BE2C (cell line): ENCODE data around the gene TMEM106C.

Experiments used
- DNase-seq: peaks from one replicate; pipeline ENCODE4 v3.0.0-alpha.2; 2020
- H3K27me3 ChIP-seq: fragments of 250-450 bp; sonication (Bioruptor Pico); 2 replicates; pipeline ENCODE4 v1.5.1; 2020; ENCODE audit warnings: mild to moderate bottlenecking
- H3K36me3 ChIP-seq: fragments of 250-450 bp; sonication (Bioruptor Pico); 2 replicates; pipeline ENCODE4 v1.5.1; 2020; ENCODE audit warnings: mild to moderate bottlenecking
- H3K4me1 ChIP-seq: fragments of 250-450 bp; sonication (Bioruptor Pico); 2 replicates; pipeline ENCODE4 v1.5.1; 2020
- H3K4me3 ChIP-seq: 2 replicates; pipeline ENCODE4 v1.5.1; 2011; ENCODE audit warnings: low read depth, low read length
- H3K9me3 ChIP-seq: fragments of 250-450 bp; sonication (Bioruptor Pico); 2 replicates; pipeline ENCODE4 v1.5.1; 2020
- TF ChIP-seq, protein P1 (sequence below): IDR thresholded peaks from 2 replicates; pipeline ENCODE4 v1.5.1; 2012; ENCODE audit warnings: mild to moderate bottlenecking, low read depth, low read length

The TMEM106C gene

GRCh38 chr12:47982770-47983169 is 19.4 kb downstream of the TMEM106C start:
- no peak overlapping the region for H3K4me3 ChIP-seq
- no peaks in the 10 kb centered on the region for H3K27me3 ChIP-seq
- H3K4me1 ChIP-seq: no peaks in the 10 kb centered on the region
- no peaks in the 10 kb centered on the region for H3K9me3 ChIP-seq
- H3K36me3 ChIP-seq: no peaks in the 10 kb centered on the region
- DNase-seq: no peak
- TF ChIP-seq, protein P1, sequence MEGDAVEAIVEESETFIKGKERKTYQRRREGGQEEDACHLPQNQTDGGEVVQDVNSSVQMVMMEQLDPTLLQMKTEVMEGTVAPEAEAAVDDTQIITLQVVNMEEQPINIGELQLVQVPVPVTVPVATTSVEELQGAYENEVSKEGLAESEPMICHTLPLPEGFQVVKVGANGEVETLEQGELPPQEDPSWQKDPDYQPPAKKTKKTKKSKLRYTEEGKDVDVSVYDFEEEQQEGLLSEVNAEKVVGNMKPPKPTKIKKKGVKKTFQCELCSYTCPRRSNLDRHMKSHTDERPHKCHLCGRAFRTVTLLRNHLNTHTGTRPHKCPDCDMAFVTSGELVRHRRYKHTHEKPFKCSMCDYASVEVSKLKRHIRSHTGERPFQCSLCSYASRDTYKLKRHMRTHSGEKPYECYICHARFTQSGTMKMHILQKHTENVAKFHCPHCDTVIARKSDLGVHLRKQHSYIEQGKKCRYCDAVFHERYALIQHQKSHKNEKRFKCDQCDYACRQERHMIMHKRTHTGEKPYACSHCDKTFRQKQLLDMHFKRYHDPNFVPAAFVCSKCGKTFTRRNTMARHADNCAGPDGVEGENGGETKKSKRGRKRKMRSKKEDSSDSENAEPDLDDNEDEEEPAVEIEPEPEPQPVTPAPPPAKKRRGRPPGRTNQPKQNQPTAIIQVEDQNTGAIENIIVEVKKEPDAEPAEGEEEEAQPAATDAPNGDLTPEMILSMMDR: no peak

- Histone ChIP-seq H3K27me3 (no peaks in the 10 kb centered on the region), H3K36me3 (no peaks in the 10 kb centered on the region), H3K9me3 (no peaks in the 10 kb centered on the region), H3K4me3 (no peak overlapping the region), H3K4me1 (no peaks in the 10 kb centered on the region)
- DNase-seq: no peak
- TF ChIP-seq, protein P1: no peak
Measured at GRCh38 chr12:47983541-47984115, 20.2 kb downstream of the TMEM106C start.

DNA sequence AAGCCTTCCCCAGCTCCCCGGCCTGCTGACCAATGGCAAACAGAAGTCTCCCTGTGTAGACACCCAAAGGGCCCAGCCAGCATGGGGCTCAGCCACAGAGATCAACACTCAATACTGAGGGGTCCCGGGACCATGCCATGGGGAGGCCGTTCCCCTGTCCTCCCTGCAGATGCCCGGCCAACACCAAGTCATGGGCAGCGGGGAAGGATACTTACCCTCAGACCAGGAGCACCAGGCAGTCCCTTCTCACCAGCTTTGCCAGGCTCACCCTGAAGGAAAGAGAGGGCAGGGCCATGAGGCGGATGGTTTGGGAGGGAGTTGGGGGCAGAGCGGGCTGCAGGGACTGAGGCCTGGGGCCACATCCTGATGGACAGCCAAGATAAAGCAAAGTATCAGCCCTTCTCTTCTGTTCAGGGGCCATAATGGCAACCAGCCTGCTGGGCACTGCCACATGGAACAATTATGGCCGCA is 21.0 kb downstream of the TMEM106C start:
- DNase-seq: no peak
- no peaks in the 10 kb centered on the region for H3K36me3 ChIP-seq
- TF ChIP-seq, protein P1: no peak
- H3K27me3 ChIP-seq: no peaks in the 10 kb centered on the region
- no peaks in the 10 kb centered on the region for H3K9me3 ChIP-seq
- no peak overlapping the region for H3K4me3 ChIP-seq
- no peaks in the 10 kb centered on the region for H3K4me1 ChIP-seq

DNA sequence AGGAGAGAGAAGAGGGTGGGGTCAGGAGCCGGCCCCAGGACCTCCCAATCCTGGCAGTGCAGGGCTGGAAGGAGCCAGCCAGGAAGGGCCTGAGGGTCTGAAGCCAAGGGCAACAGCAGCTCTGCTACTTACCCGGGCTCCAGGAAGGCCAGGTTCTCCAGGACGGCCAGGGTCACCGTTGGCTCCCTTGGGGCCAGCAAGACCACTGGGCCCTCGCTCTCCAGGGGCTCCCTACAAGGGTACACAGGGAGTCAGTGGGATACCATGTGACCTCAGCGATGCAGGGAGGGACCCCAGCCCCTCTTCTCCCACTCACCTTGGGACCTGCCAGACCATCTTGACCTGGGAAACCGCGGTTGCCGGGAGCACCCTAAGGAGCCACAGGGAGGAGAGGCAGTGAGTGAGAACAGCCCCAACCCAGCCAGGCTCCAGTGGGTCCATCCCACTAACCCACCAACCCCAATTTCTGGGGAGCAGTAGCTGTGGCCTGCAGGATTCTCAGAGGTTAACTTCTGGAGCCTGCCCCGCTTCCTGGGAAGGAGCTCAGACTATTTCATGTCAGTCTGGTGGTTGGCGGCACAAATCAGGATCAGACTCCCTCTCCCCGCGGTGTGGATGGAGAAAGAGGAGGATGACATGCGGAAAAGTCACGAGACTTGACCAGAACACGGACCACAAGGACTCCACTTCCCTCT is 22.3 kb downstream of the TMEM106C start:
- TF ChIP-seq, protein P1: no peak
- H3K4me1 ChIP-seq: no peaks in the 10 kb centered on the region
- H3K9me3 ChIP-seq: no peaks in the 10 kb centered on the region
- H3K4me3 ChIP-seq: no peak overlapping the region
- DNase-seq: no peak
- H3K27me3 ChIP-seq: no peaks in the 10 kb centered on the region
- no peaks in the 10 kb centered on the region for H3K36me3 ChIP-seq

DNA sequence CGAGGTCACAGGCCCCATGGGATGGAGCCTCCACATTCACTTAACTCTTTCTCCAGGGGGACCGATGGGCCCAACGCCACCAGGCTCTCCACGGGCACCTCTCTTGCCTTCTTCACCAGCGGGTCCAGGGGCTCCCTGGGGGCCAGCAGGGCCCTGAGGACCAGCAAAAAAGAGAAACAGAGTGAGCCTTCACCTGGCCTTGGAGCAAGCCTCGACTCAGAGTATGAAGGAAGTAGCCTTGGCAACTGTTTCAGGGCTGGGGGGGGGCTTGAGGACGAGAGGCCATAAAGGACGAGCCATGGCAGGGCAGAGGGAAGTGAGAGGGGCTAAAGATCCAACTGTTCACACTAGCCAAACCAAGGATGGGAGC is 22.9 kb downstream of the TMEM106C start:
- no peak for DNase-seq
- Histone ChIP-seq H3K27me3 (no peaks in the 10 kb centered on the region), H3K9me3 (no peaks in the 10 kb centered on the region), H3K4me1 (peaks cover 4% of the 10 kb centered on the region; the same call in 1 of the 2 replicates), H3K36me3 (no peaks in the 10 kb centered on the region), H3K4me3 (no peak overlapping the region)
- TF ChIP-seq, protein P1: no peak

DNA sequence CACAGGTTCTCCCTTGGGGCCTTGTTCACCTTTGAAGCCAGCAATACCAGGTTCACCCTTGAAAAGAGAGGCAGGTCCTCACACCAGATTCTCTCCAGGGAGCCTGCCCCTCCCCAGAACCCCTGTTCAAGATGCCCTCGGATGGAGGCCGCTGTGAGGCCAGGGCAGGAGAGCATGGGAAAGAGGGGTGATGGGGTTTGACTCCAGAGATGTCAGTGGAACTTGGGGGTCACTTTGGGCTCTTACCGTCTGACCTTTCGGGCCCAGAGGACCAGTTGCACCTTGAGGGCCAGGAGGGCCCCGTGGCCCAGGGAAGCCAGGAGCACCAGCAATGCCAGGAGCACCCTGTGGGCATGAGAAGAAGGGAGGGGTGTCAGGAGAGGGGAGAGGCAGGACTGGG is 23.4 kb downstream of the TMEM106C start:
- Histone ChIP-seq H3K9me3 (no peaks in the 10 kb centered on the region), H3K4me1 (peaks cover 8% of the 10 kb centered on the region; the same call in 1 of the 2 replicates), H3K36me3 (no peaks in the 10 kb centered on the region), H3K4me3 (no peak overlapping the region), H3K27me3 (no peaks in the 10 kb centered on the region)
- DNase-seq: no peak
- TF ChIP-seq, protein P1: no peak
